HG03457 (cell line): Measurements from ENCODE around the gene ADGRG3.

Experiments
- ATAC-seq: cut with Tn5 transposase; IDR thresholded peaks from one replicate; pipeline ENCODE4 v1.9.1; 2021; ENCODE audit warnings: moderate number of reproducible peaks; ENCODE audit not compliant: unreplicated experiment

Gene ADGRG3

GRCh38 chr16:57645691-57646387 lies 22.3 kb upstream of the ADGRG3 start:
- ATAC-seq = no peak

- no peak for ATAC-seq
These were observed 21.6 kb upstream of the ADGRG3 start for GRCh38 chr16:57646388-57647039.

- no peak for ATAC-seq
These were observed 20.8 kb upstream of the ADGRG3 start for GRCh38 chr16:57647136-57647875.

GRCh38 chr16:57648125-57648524 lies 20.0 kb upstream of the ADGRG3 start:
- ATAC-seq = no peak

GRCh38 chr16:57648581-57649442 lies 19.3 kb upstream of the ADGRG3 start:
- no peak for ATAC-seq

- ATAC-seq = no peak
These were observed 18.7 kb upstream of the ADGRG3 start for GRCh38 chr16:57649443-57649751.

- ATAC-seq = no peak
These were observed 18.3 kb upstream of the ADGRG3 start for GRCh38 chr16:57649846-57650245.

- ATAC-seq = no peak
These were observed 16.5 kb upstream of the ADGRG3 start for GRCh38 chr16:57651344-57652333.

GRCh38 chr16:57652695-57653471 lies 15.2 kb upstream of the ADGRG3 start:
- no peak for ATAC-seq

GRCh38 chr16:57653936-57654335 lies 14.2 kb upstream of the ADGRG3 start:
- no peak for ATAC-seq

GRCh38 chr16:57656342-57656955 lies 11.7 kb upstream of the ADGRG3 start:
- ATAC-seq = no peak

- no peak for ATAC-seq
These were observed 10.9 kb upstream of the ADGRG3 start for GRCh38 chr16:57657228-57657627.

- ATAC-seq = no peak
These were observed 9.8 kb upstream of the ADGRG3 start for GRCh38 chr16:57658130-57658877.

GRCh38 chr16:57658878-57659674 lies 9.0 kb upstream of the ADGRG3 start:
- no peak for ATAC-seq

- no peak for ATAC-seq
These were observed 7.2 kb upstream of the ADGRG3 start for GRCh38 chr16:57660715-57661463.

GRCh38 chr16:57661510-57661909 lies 6.6 kb upstream of the ADGRG3 start:
- no peak for ATAC-seq
